ENCODE data around the gene OLFM3.

Gene OLFM3

GRCh38 chr1:101996825-101997465, at the start of gene OLFM3:
Gene OLFM3, minus strand, starts transcription at chr1:101996926.
- no peak for DNase-seq

GRCh38 chr1:102045752-102046151, 49.0 kb upstream of the OLFM3 start:
- no peak for DNase-seq

GRCh38 chr1:102032534-102032933, 35.8 kb upstream of the OLFM3 start:
- DNase-seq, result no peak

GRCh38 chr1:102019530-102019929, 22.8 kb upstream of the OLFM3 start:
- no peak for DNase-seq

- no peak for DNase-seq
These were observed 19.0 kb upstream of the OLFM3 start for GRCh38 chr1:102015728-102016127.

GRCh38 chr1:102002057-102002456, 5.3 kb upstream of the OLFM3 start:
- DNase-seq, result no peak

- no peak for DNase-seq
These were observed 561 bp downstream of the OLFM3 start for GRCh38 chr1:101995984-101996745.

GRCh38 chr1:101993710-101994109, 3.0 kb downstream of the OLFM3 start:
- no peak for DNase-seq

- no peak for DNase-seq
These were observed 3.7 kb downstream of the OLFM3 start for GRCh38 chr1:101992821-101993575.

GRCh38 chr1:101980974-101981373, 15.8 kb downstream of the OLFM3 start:
- no peak for DNase-seq

- DNase-seq, result no peak
These were observed 19.5 kb downstream of the OLFM3 start for GRCh38 chr1:101977266-101977665.

- DNase-seq, result no peak
These were observed 20.6 kb downstream of the OLFM3 start for GRCh38 chr1:101976161-101976560.

- no peak for DNase-seq
These were observed 21.4 kb downstream of the OLFM3 start for GRCh38 chr1:101975371-101975770.

- no peak for DNase-seq
These were observed 22.0 kb downstream of the OLFM3 start for GRCh38 chr1:101974599-101975274.

GRCh38 chr1:101971304-101971703, 25.4 kb downstream of the OLFM3 start:
- no peak for DNase-seq

GRCh38 chr1:101967871-101968270, 28.9 kb downstream of the OLFM3 start:
- no peak for DNase-seq

- DNase-seq, result no peak
These were observed 31.4 kb downstream of the OLFM3 start for GRCh38 chr1:101965341-101965740.

- no peak for DNase-seq
These were observed 32.0 kb downstream of the OLFM3 start for GRCh38 chr1:101964708-101965107.

- DNase-seq, result no peak
These were observed 36.6 kb downstream of the OLFM3 start for GRCh38 chr1:101960142-101960541.

GRCh38 chr1:101959456-101959855, 37.3 kb downstream of the OLFM3 start:
- no peak for DNase-seq

- DNase-seq, result no peak
These were observed 39.0 kb downstream of the OLFM3 start for GRCh38 chr1:101957771-101958170.

GRCh38 chr1:101953623-101954022, 43.1 kb downstream of the OLFM3 start:
- DNase-seq, result no peak

- no peak for DNase-seq
These were observed 50.8 kb downstream of the OLFM3 start for GRCh38 chr1:101945884-101946283.

Data from NCI-H1417 treated with DMSO at 0.1 percent for 48 hours (cell line).